Mesenchymal stem cell (in vitro differentiated cells and primary cell): ENCODE data around the gene WFDC1.

ENCODE experiments used
- DNase-seq: peaks from one replicate; pipeline ENCODE4 v3.0.0-alpha.2; 2013
- H2AFZ ChIP-seq: one replicate; pipeline ENCODE4 v1.6.1; 2013; ENCODE audit warnings: low read depth, mild to moderate bottlenecking, control low read depth, inconsistent platforms, low read length, moderate library complexity
- H2AK5ac ChIP-seq: 2 replicates; pipeline ENCODE4 v1.6.1; 2013; ENCODE audit warnings: low read length, moderate library complexity, mild to moderate bottlenecking, inconsistent platforms; ENCODE audit not compliant: severe bottlenecking
- H2BK120ac ChIP-seq: one replicate; pipeline ENCODE4 v1.6.1; 2013; ENCODE audit warnings: low read depth, mild to moderate bottlenecking, inconsistent platforms, low read length, moderate library complexity
- H2BK12ac ChIP-seq, 2 experiments: one replicate each; pipeline ENCODE4 v1.6.1; 2013; ENCODE audit warnings: inconsistent platforms in 2 of 2, low read length in 2 of 2, mild to moderate bottlenecking in 2 of 2, moderate library complexity in 2 of 2, control low read depth in 1 of 2
- H2BK15ac ChIP-seq: one replicate; pipeline ENCODE4 v1.6.1; 2013; ENCODE audit warnings: mild to moderate bottlenecking, low read depth, inconsistent platforms; ENCODE audit not compliant: poor library complexity, severe bottlenecking
- H2BK5ac ChIP-seq: 2 replicates; pipeline ENCODE4 v1.6.1; 2013; ENCODE audit warnings: low read depth, mild to moderate bottlenecking, low read length, control low read depth, inconsistent platforms; ENCODE audit not compliant: poor library complexity, severe bottlenecking
- H3K14ac ChIP-seq, 2 experiments: one replicate each; pipeline ENCODE4 v1.6.1; 2013; ENCODE audit warnings: inconsistent platforms in 2 of 2, low read length in 2 of 2, control low read depth in 1 of 2, mild to moderate bottlenecking in 1 of 2, moderate library complexity in 1 of 2
- H3K18ac ChIP-seq, 2 experiments: one replicate each; pipeline ENCODE4 v1.6.1; 2013; ENCODE audit warnings: inconsistent platforms in 2 of 2, low read length in 2 of 2, control low read depth in 1 of 2, low read depth in 1 of 2, mild to moderate bottlenecking in 1 of 2
- H3K23ac ChIP-seq, 2 experiments: one replicate each; pipeline ENCODE4 v1.6.1; 2013; ENCODE audit warnings: inconsistent platforms in 2 of 2, low read length in 2 of 2, mild to moderate bottlenecking in 2 of 2, moderate library complexity in 2 of 2, control low read depth in 1 of 2
- H3K27ac ChIP-seq: 2 replicates; pipeline ENCODE4 v1.5.1; 2013; ENCODE audit warnings: mild to moderate bottlenecking, moderate library complexity, low read length, control low read depth, inconsistent platforms; ENCODE audit not compliant: poor library complexity, severe bottlenecking
- H3K27me3 ChIP-seq, 2 experiments: 2 replicates each; pipeline versions ENCODE4 v1.6.1 to v1.7.0; 2013; ENCODE audit warnings: low read length in 2 of 2, mild to moderate bottlenecking in 2 of 2, moderate library complexity in 2 of 2, control low read depth in 1 of 2, inconsistent platforms in 1 of 2; ENCODE audit not compliant: control insufficient read depth in 1 of 2, insufficient read depth in 1 of 2
- H3K36me3 ChIP-seq, 2 experiments: 2 replicates each; pipeline versions ENCODE4 v1.6.1 to v1.7.0; 2013; ENCODE audit warnings: low read length in 2 of 2, control low read depth in 1 of 2, inconsistent platforms in 1 of 2, low read depth in 1 of 2, mild to moderate bottlenecking in 1 of 2; ENCODE audit not compliant: insufficient read depth in 2 of 2, control insufficient read depth in 1 of 2
- H3K4ac ChIP-seq, 2 experiments: one replicate each; pipeline ENCODE4 v1.6.1; 2013; ENCODE audit warnings: inconsistent platforms in 2 of 2, low read length in 2 of 2, mild to moderate bottlenecking in 2 of 2, moderate library complexity in 2 of 2, control low read depth in 1 of 2, low read depth in 1 of 2
- H3K4me1 ChIP-seq: 2 replicates; pipeline ENCODE4 v1.6.1; 2013; ENCODE audit warnings: low read depth, low read length, control low read depth; ENCODE audit not compliant: control insufficient read depth, insufficient read depth
- H3K4me2 ChIP-seq: 2 replicates; pipeline ENCODE4 v1.6.1; 2013; ENCODE audit warnings: low read length, mild to moderate bottlenecking, inconsistent platforms; ENCODE audit not compliant: poor library complexity, severe bottlenecking
- H3K4me3 ChIP-seq, 2 experiments: 2 replicates each; pipeline versions ENCODE4 v1.5.1 to v1.7.0; 2013; ENCODE audit warnings: low read length in 2 of 2, mild to moderate bottlenecking in 2 of 2, control low read depth in 1 of 2, low read depth in 1 of 2; ENCODE audit not compliant: insufficient read depth in 1 of 2
- H3K79me1 ChIP-seq: replicated peaks from 2 replicates; pipeline ENCODE4 v1.6.1; 2013; ENCODE audit warnings: mild to moderate bottlenecking, control low read depth, low read length, inconsistent platforms; ENCODE audit not compliant: poor library complexity, severe bottlenecking
- H3K9ac ChIP-seq: 2 replicates; pipeline ENCODE4 v1.7.0; 2013; ENCODE audit warnings: mild to moderate bottlenecking, low read length, moderate library complexity
- H3K9me3 ChIP-seq: 2 replicates; pipeline ENCODE4 v1.7.0; 2013; ENCODE audit warnings: mild to moderate bottlenecking, low read length; ENCODE audit not compliant: control insufficient read depth
- H4K8ac ChIP-seq: one replicate; pipeline ENCODE4 v1.6.1; 2013; ENCODE audit warnings: inconsistent platforms, mild to moderate bottlenecking, low read length, moderate library complexity
- H4K91ac ChIP-seq: one replicate; pipeline ENCODE4 v1.6.1; 2013; ENCODE audit warnings: mild to moderate bottlenecking, low read length, inconsistent platforms
- WGBS: methylation state at CpG from one replicate; pipeline ENCODE4 v1.1.7; 2013; ENCODE audit warnings: mixed read lengths; 5-methylcytosine and 5-hydroxymethylcytosine counted together

WFDC1 gene

GRCh38 chr16:84286578-84287240, 8.0 kb upstream of the WFDC1 start:
- H3K4me2 ChIP-seq, result no peak overlapping the region
- no peak overlapping the region for H3K18ac ChIP-seq
- H2BK15ac ChIP-seq, result no peak overlapping the region
- no peak overlapping the region for H2AK5ac ChIP-seq
- peaks cover 16% of the 10 kb centered on the region for H3K4me1 ChIP-seq
- no peak overlapping the region for H3K14ac ChIP-seq
- H3K4ac ChIP-seq, result no peak overlapping the region
- WGBS, result 68% methylated on average over 16 of the region's 16 CpGs
- H3K4me3 ChIP-seq, result no peak overlapping the region
- no peak overlapping the region for H3K9ac ChIP-seq
- no peaks in the 10 kb centered on the region for H3K79me1 ChIP-seq
- no peak overlapping the region for H3K27ac ChIP-seq
- no peak overlapping the region for H3K23ac ChIP-seq
- H3K27me3 ChIP-seq, result peaks cover 33 to 62% of the 10 kb centered on the region in 2 experiments
- peak; percentile 45 for DNase-seq
- H2BK120ac ChIP-seq, result no peak overlapping the region
- no peaks in the 10 kb centered on the region for H3K36me3 ChIP-seq
- H2BK5ac ChIP-seq, result no peak overlapping the region
- no peak overlapping the region for H4K91ac ChIP-seq
- H4K8ac ChIP-seq, result no peak overlapping the region
- H2BK12ac ChIP-seq, result no peak overlapping the region
- H2AFZ ChIP-seq, result no peak overlapping the region
- H3K9me3 ChIP-seq, result no peaks in the 10 kb centered on the region

- no peak for DNase-seq
- Histone ChIP-seq H2AFZ (no peak overlapping the region), H3K4me2 (no peak overlapping the region), H2BK15ac (no peak overlapping the region), H3K27me3 (peaks cover 44 to 70% of the 10 kb centered on the region in 2 experiments), H3K79me1 (no peaks in the 10 kb centered on the region), H4K8ac (no peak overlapping the region), H2AK5ac (no peak overlapping the region), H4K91ac (no peak overlapping the region), H3K36me3 (no peaks in the 10 kb centered on the region), H3K4me3 (no peak overlapping the region), H2BK12ac (no peak overlapping the region), H3K4ac (no peak overlapping the region), H3K18ac (no peak overlapping the region), H3K27ac (no peak overlapping the region), H3K14ac (no peak overlapping the region), H3K23ac (no peak overlapping the region), H2BK120ac (no peak overlapping the region), H2BK5ac (no peak overlapping the region), H3K9ac (no peak overlapping the region), H3K4me1 (peaks cover 20% of the 10 kb centered on the region), H3K9me3 (no peaks in the 10 kb centered on the region)
- WGBS, result 78% methylated on average over 7 of the region's 8 CpGs
Measured at GRCh38 chr16:84288902-84289301, 5.8 kb upstream of the WFDC1 start.

DNA sequence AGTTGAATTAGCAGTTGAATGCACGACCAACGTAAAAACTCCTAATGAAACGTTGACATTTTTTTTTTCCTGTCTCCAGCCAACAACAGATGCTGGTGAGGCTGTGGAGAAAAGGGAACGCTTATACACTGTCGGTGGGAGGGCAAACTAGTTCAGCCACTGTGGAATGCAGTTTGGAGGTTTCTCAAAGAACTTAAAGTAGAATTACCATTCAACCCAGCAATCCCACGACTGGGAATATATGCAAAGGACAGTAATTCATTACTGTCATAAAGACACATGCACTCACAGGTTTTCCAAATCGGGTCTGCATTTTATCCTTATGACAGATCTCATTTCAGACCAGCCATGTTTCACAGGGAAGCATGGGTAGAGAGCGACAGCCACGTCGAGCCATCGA, 3.5 kb upstream of the WFDC1 start:
- H3K27me3 ChIP-seq, result peaks cover 56 to 87% of the 10 kb centered on the region in 2 experiments
- no peaks in the 10 kb centered on the region for H3K9me3 ChIP-seq
- no peak overlapping the region for H2BK120ac ChIP-seq
- H3K4me2 ChIP-seq, result no peak overlapping the region
- no peak overlapping the region for H3K27ac ChIP-seq
- no peak overlapping the region for H2AFZ ChIP-seq
- H4K8ac ChIP-seq, result no peak overlapping the region
- no peak overlapping the region for H3K4me3 ChIP-seq
- no peak overlapping the region for H4K91ac ChIP-seq
- H3K4me1 ChIP-seq, result peaks cover 26% of the 10 kb centered on the region
- no peaks in the 10 kb centered on the region for H3K79me1 ChIP-seq
- H2BK5ac ChIP-seq, result no peak overlapping the region
- no peak overlapping the region for H3K4ac ChIP-seq
- DNase-seq, result no peak
- no peak overlapping the region for H2BK12ac ChIP-seq
- no peak overlapping the region for H2AK5ac ChIP-seq
- no peak overlapping the region for H3K9ac ChIP-seq
- no peaks in the 10 kb centered on the region for H3K36me3 ChIP-seq
- 77% methylated on average over 10 of the region's 11 CpGs for WGBS
- no peak overlapping the region for H2BK15ac ChIP-seq
- no peak overlapping the region for H3K14ac ChIP-seq
- H3K23ac ChIP-seq, result no peak overlapping the region
- H3K18ac ChIP-seq, result no peak overlapping the region

DNA sequence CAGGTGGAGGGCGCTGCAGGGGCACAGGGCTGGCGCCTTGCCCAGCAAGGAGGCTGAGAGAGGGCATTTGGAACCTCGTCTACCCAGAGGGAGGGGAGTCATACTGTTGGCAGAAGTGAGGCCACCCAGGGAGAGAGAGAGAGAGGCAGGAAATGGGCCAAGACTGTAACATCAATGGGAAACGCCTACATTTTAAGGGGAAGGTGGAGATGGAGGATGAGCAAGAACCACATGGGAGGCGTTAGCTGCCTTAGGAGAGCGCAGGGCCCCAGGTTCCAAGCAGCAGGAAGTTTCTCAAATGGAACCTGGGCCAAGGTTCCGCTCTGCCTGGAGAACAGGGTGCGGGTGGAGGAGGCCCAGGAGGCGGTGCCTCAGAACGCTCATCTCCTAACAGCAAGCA, 2.7 kb upstream of the WFDC1 start:
- Histone ChIP-seq H3K14ac (no peak overlapping the region), H3K79me1 (no peaks in the 10 kb centered on the region), H4K91ac (no peak overlapping the region)

More for the DNA sequence above, 2.7 kb upstream of the WFDC1 start:
- H2BK15ac ChIP-seq, result no peak overlapping the region
- no peak overlapping the region for H2BK120ac ChIP-seq
- WGBS, result 76% methylated on average over 10 of the region's 10 CpGs
- no peak overlapping the region for H3K23ac ChIP-seq
- no peak overlapping the region for H2AFZ ChIP-seq
- H3K4me2 ChIP-seq, result no peak overlapping the region
- no peak overlapping the region for H3K18ac ChIP-seq
- peaks cover 64 to 90% of the 10 kb centered on the region in 2 experiments for H3K27me3 ChIP-seq
- H3K4me1 ChIP-seq, result peaks cover 20% of the 10 kb centered on the region
- H2AK5ac ChIP-seq, result no peak overlapping the region
- H3K27ac ChIP-seq, result no peak overlapping the region
- no peak for DNase-seq
- no peak overlapping the region for H3K4me3 ChIP-seq
- no peak overlapping the region for H4K8ac ChIP-seq
- no peaks in the 10 kb centered on the region for H3K9me3 ChIP-seq
- no peak overlapping the region for H2BK12ac ChIP-seq
- no peak overlapping the region for H3K4ac ChIP-seq
- H3K9ac ChIP-seq, result no peak overlapping the region
- no peak overlapping the region for H2BK5ac ChIP-seq
- no peaks in the 10 kb centered on the region for H3K36me3 ChIP-seq
